Immature natural killer cell (primary cell): ENCODE data around the gene EQTN. TPM values are rescaled to one million over a fixed set of nuclear protein-coding genes. Genes with fewer than 3 reads are reported as not detected.

Experiments used
- polyA plus RNA-seq, 3 donors: library from polyadenylated mRNA; unstranded; fragments of 300-500 nt; fragmentation: Illumina TruSeq; gene quantifications; one replicate each; pipeline ENCODE4 v1.2.3, GENCODE V29; 2021

EQTN gene
- polyA plus RNA-seq, 3 donors from 2014 or later, result not detected

Other genes with a start within 250 kb of the EQTN start
- gene TEK, start 187.9 kb downstream of the EQTN start, polyA plus RNA-seq, result not detected
- not detected for gene IFNK, start 227.1 kb upstream of the EQTN start, polyA plus RNA-seq
- gene MOB3B, start 232.7 kb upstream of the EQTN start, polyA plus RNA-seq, result under 1 TPM in 2 of 3 donors, not detected in 1; 0.03 to 0.27 TPM